A549 (cell line): ENCODE measurements around the gene HS3ST6. TPM values are rescaled to one million over a fixed set of nuclear protein-coding genes. Genes with fewer than 3 reads are reported as not detected.

Experiments
- ATAC-seq, 2 experiments: fragments of 200-7000 bp in 1 of 2; fragments of >200 bp in 1 of 2; cut with Nextera tagmentation in 1 of 2; cut with Tn5 transposase in 1 of 2; 3 replicates each; pipeline versions ENCODE4 v1.8.0 to v1.9.1; 2018 to 2020; ENCODE audit warnings: mild to moderate bottlenecking in 1 of 2, moderate library complexity in 1 of 2
- CTCF ChIA-PET: fragments of 300-600 bp; sonication (Branson Sonifier 250); formaldehyde crosslinking; extraction: SDS; loops from one replicate; lab custom pipeline; 2021; ENCODE audit warnings: antibody characterized with exemption, inconsistent platforms; lab: Yijun Ruan, JAX
- POLR2A ChIA-PET: fragments of 350-600 bp; formaldehyde crosslinking; extraction: SDS; loops from one replicate; lab custom pipeline; 2021; ENCODE audit warnings: antibody characterized with exemption, inconsistent platforms; lab: Yijun Ruan, JAX
- DNase-seq, 2 experiments: peaks; one replicate each; pipeline versions ENCODE4 v3.0.0 to v3.0.0-alpha.2; 2011 to 2016; ENCODE audit warnings: low read depth in 1 of 2, low spot score in 1 of 2
- FAIRE-seq: peaks from 2 replicates; lab custom pipeline; 2011; peaks lifted over from hg19 to GRCh38; lab: Jason Lieb, UNC
- H3K27ac ChIP-seq, 2 experiments: fragments of >200 bp; sonication (Bioruptor Twin); formaldehyde crosslinking; 3 replicates each; pipeline ENCODE4 v1.5.1; 2016 to 2017
- H3K4me1 ChIP-seq: fragments of >200 bp; sonication (Bioruptor Twin); formaldehyde crosslinking; 3 replicates; pipeline ENCODE4 v1.6.1; 2016
- H3K4me2 ChIP-seq: fragments of >200 bp; sonication (Bioruptor Twin); formaldehyde crosslinking; 3 replicates; pipeline ENCODE4 v1.6.1; 2016
- H3K4me3 ChIP-seq: fragments of >200 bp; sonication (Bioruptor Twin); formaldehyde crosslinking; 3 replicates; pipeline ENCODE4 v1.5.1; 2016
- H3K9me3 ChIP-seq: fragments of >200 bp; sonication (Bioruptor Twin); formaldehyde crosslinking; 3 replicates; pipeline ENCODE4 v1.6.1; 2016
- BHLHE40 ChIP-seq: IDR thresholded peaks from 2 replicates; pipeline ENCODE4 v1.6.1; 2012; ENCODE audit warnings: low read depth, low read length, inconsistent platforms
- CBX2 ChIP-seq: fragments of 200-600 bp; sonication (generic); IDR thresholded peaks from 2 replicates; pipeline ENCODE4 v1.6.1; 2016; ENCODE audit warnings: low read depth, mild to moderate bottlenecking, borderline replicate concordance
- CBX8 ChIP-seq: fragments of 200-600 bp; sonication (generic); IDR thresholded peaks from 2 replicates; pipeline ENCODE4 v1.6.1; 2016
- EHMT2 ChIP-seq: fragments of 200-600 bp; sonication (generic); IDR thresholded peaks from 2 replicates; pipeline ENCODE4 v1.6.1; 2016; ENCODE audit warnings: antibody characterized with exemption, low read depth, mild to moderate bottlenecking, moderate library complexity
- EP300 ChIP-seq, 2 experiments: fragments of >200 bp; sonication (Bioruptor Twin); formaldehyde crosslinking; IDR thresholded peaks; 2 replicates in 1 of 2; 3 replicates in 1 of 2; pipeline ENCODE4 v1.6.1; 2016 to 2017
- FOSB ChIP-seq: fragments of 250-450 bp; sonication (Bioruptor Pico); IDR thresholded peaks from 2 replicates; pipeline ENCODE4 v1.5.0; 2020; ENCODE audit warnings: mild to moderate bottlenecking, moderate library complexity
- FOSL2 ChIP-seq, 2 experiments: fragments of 450-650 bp in 1 of 2; fragments of >200 bp in 1 of 2; sonication (Bioruptor Twin) in 1 of 2; formaldehyde crosslinking; IDR thresholded peaks; 2 replicates each; pipeline versions ENCODE4 v1.5.0 to v1.6.1; 2016 to 2020; ENCODE audit warnings: mild to moderate bottlenecking in 1 of 2, moderate library complexity in 1 of 2
- FOXS1 ChIP-seq: fragments of 250-450 bp; sonication (Bioruptor Pico); IDR thresholded peaks from 2 replicates; pipeline ENCODE4 v1.5.0; 2020; ENCODE audit warnings: mild to moderate bottlenecking, moderate library complexity
- HDAC2 ChIP-seq: fragments of 200-600 bp; sonication (generic); IDR thresholded peaks from 2 replicates; pipeline ENCODE4 v1.6.1; 2016
- HEYL ChIP-seq: fragments of 250-450 bp; sonication (Bioruptor Pico); IDR thresholded peaks from 2 replicates; pipeline ENCODE4 v1.8.0; 2021; ENCODE audit warnings: mild to moderate bottlenecking, moderate library complexity
- HOXA7 ChIP-seq: fragments of 250-450 bp; sonication (Bioruptor Pico); IDR thresholded peaks from 2 replicates; pipeline ENCODE4 v1.5.0; 2020; ENCODE audit warnings: mild to moderate bottlenecking, moderate library complexity
- HOXB13 ChIP-seq: fragments of 250-450 bp; sonication (Bioruptor Pico); IDR thresholded peaks from 2 replicates; pipeline ENCODE4 v1.5.0; 2020; ENCODE audit warnings: low read depth, mild to moderate bottlenecking, moderate library complexity
- HOXB5 ChIP-seq: fragments of 250-450 bp; sonication (Bioruptor Pico); IDR thresholded peaks from 2 replicates; pipeline ENCODE4 v1.5.0; 2020; ENCODE audit warnings: mild to moderate bottlenecking, moderate library complexity
- JUN ChIP-seq, 2 experiments: fragments of >200 bp; sonication (Bioruptor Twin); formaldehyde crosslinking; IDR thresholded peaks; 2 replicates in 1 of 2; 3 replicates in 1 of 2; pipeline ENCODE4 v1.6.1; 2016 to 2017
- JUNB ChIP-seq: fragments of >200 bp; sonication (Bioruptor Twin); formaldehyde crosslinking; IDR thresholded peaks from 2 replicates; pipeline ENCODE4 v1.6.1; 2016
- MAFK ChIP-seq: fragments of 450-650 bp; IDR thresholded peaks from 2 replicates; pipeline ENCODE4 v1.6.1; 2014; ENCODE audit not compliant: partially characterized antibody
- POLR2A ChIP-seq: IDR thresholded peaks from 2 replicates; pipeline ENCODE4 v1.6.1; 2012; ENCODE audit warnings: mild to moderate bottlenecking, low read length
- POLR2AphosphoS2 ChIP-seq: conservative IDR thresholded peaks from 2 replicates; pipeline ENCODE4 v1.6.1; 2012; ENCODE audit warnings: low read length, improper control_type of control experiment, inconsistent platforms
- RCOR1 ChIP-seq: fragments of 150-350 bp; IDR thresholded peaks from 2 replicates; pipeline ENCODE4 v1.6.1; 2014; ENCODE audit warnings: antibody characterized with exemption, low read length, low read depth
- RFX5 ChIP-seq: fragments of 450-650 bp; IDR thresholded peaks from 2 replicates; pipeline ENCODE4 v1.7.1; 2014; ENCODE audit warnings: antibody characterized with exemption, mild to moderate bottlenecking, moderate library complexity
- RNF2 ChIP-seq: fragments of 200-600 bp; sonication (generic); IDR thresholded peaks from 2 replicates; pipeline ENCODE4 v1.6.1; 2016; ENCODE audit warnings: low read depth, mild to moderate bottlenecking, antibody characterized with exemption, moderate library complexity, borderline replicate concordance
- SMC3 ChIP-seq: fragments of >200 bp; sonication (Bioruptor Twin); formaldehyde crosslinking; IDR thresholded peaks from 3 replicates; pipeline ENCODE4 v1.6.1; 2018; ENCODE audit warnings: inconsistent platforms
- SREBF2 ChIP-seq: fragments of 450-650 bp; IDR thresholded peaks from 2 replicates; pipeline ENCODE4 v1.6.1; 2014; ENCODE audit warnings: mild to moderate bottlenecking, moderate library complexity
- TFCP2L1 ChIP-seq: fragments of 250-450 bp; sonication (Bioruptor Pico); IDR thresholded peaks from 2 replicates; pipeline ENCODE4 v1.5.0; 2021; ENCODE audit warnings: mild to moderate bottlenecking
- TP53 ChIP-seq: fragments of 250-450 bp; sonication (Bioruptor Pico); IDR thresholded peaks from 2 replicates; pipeline ENCODE4 v1.5.0; 2021; ENCODE audit warnings: mild to moderate bottlenecking, moderate library complexity
- ZC3H11A ChIP-seq: fragments of 450-650 bp; IDR thresholded peaks from 2 replicates; pipeline ENCODE4 v1.6.1; 2014; ENCODE audit warnings: antibody characterized with exemption, mild to moderate bottlenecking
- ZNF302 ChIP-seq: fragments of 250-450 bp; sonication (Bioruptor Pico); IDR thresholded peaks from 2 replicates; pipeline ENCODE4 v1.9.0; 2021; ENCODE audit warnings: inconsistent platforms, mild to moderate bottlenecking, moderate library complexity
- WGBS: methylation state at CpG from one replicate; pipeline ENCODE4 v1.1.6; 2017; ENCODE audit errors: missing lambda C conversion rate; 5-methylcytosine and 5-hydroxymethylcytosine counted together
- polyA plus RNA-seq, 4 experiments: library from polyadenylated mRNA; depleted of rRNA in 3 of 4; stranded (reverse); fragments of >200 nt; fragmentation: RNase III in 1 of 4; extraction: RNeasy Plus Mini Kit Qiagen cat#74134 plus additional on column Dnase treatment in 1 of 4; gene quantifications; 2 replicates in 3 of 4; 3 replicates in 1 of 4; pipeline ENCODE4 v1.2.3, GENCODE V29; 2011 to 2017
- TF ChIP-seq, protein P1 (sequence below): fragments of >200 bp; sonication (Bioruptor Twin); formaldehyde crosslinking; IDR thresholded peaks from 3 replicates; pipeline ENCODE4 v1.6.1; 2016
- TF ChIP-seq, protein P2 (sequence below): IDR thresholded peaks from 2 replicates; pipeline ENCODE4 v1.6.1; 2012
- TF ChIP-seq, protein P3 (sequence below): IDR thresholded peaks from 2 replicates; pipeline ENCODE4 v1.6.1; 2012; ENCODE audit warnings: low read depth, borderline replicate concordance
- TF ChIP-seq, protein P4 (sequence below): IDR thresholded peaks from 2 replicates; pipeline ENCODE4 v1.6.1; 2012
- TF ChIP-seq, protein P5 (sequence below): fragments of >200 bp; sonication (Bioruptor Twin); formaldehyde crosslinking; IDR thresholded peaks from 2 replicates; pipeline ENCODE4 v1.6.1; 2016
- TF ChIP-seq, protein P6 (sequence below): fragments of 200-600 bp; sonication (generic); IDR thresholded peaks from 2 replicates; pipeline ENCODE4 v1.6.1; 2016; ENCODE audit warnings: antibody characterized with exemption, mild to moderate bottlenecking, moderate library complexity
- TF ChIP-seq, protein P7 (sequence below): fragments of 250-450 bp; sonication (Bioruptor Pico); IDR thresholded peaks from 2 replicates; pipeline ENCODE4 v1.5.0; 2020; ENCODE audit warnings: low read depth, mild to moderate bottlenecking, moderate library complexity

HS3ST6 gene
- polyA plus RNA-seq, 2 of the 4 experiments (the other 2 are of a cell fraction) = 1.5 to 2.0 TPM

DNA sequence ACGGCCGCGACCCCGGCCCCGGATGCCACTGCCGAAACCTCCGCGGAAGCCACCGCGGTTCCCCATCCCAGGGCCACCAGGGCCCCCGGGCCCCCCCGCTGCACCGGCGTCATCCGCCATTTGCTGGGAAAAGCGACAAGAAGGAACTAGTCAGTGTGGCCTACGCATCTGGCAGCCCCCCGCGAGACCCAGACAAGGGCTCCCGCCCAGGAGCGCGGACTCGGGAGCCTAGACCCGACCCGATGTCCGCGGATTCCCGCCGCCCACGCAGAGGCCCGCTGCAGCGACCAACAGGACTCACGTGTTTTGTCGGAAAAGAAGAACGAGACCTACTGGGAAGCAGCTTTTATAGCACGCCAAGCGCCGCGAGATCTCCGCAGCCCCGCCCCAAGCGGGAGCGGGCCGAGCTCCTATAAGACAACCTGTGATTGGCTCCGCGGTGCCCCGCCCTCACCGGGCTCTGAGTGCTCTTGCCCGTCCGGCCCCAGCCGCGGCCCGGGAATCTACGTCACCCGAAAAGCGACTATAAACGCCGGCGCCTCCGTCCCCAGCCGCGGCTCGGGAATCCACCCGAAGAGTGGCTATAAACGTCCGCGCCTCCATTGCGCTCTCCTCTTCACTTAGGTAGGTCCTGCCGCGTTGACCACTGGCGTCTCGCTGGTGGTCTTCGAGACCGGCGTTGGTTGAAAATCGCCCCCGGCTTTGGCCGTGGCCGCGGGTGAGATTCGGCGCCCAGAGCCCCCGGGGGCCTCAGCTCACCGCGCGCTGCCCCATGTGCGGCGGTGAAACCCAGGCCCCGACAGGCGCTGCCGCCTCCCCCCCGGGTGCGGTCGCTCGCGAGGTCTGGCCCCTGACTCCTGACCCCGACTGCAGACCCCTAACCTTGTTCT is 46.5 kb upstream of the HS3ST6 start, which contains the start of gene RPS2:
Gene RPS2 (minus strand): TSS at position 321 of the 890 bp plus-strand sequence. CDS start 201 bp downstream, at position 120.
- FAIRE-seq (no peak), ATAC-seq (peak; percentile 67 to 81), DNase-seq (peak; percentile 99)
- peak within 1 kb of the TSS; percentile 94 for H3K4me2 ChIP-seq
- peak within 1 kb of the TSS; percentile 88 for H3K4me3 ChIP-seq
- POLR2A ChIA-PET = interaction anchor here (0.7 to 2.2 kb wide), 33 partner anchors 11 to 537 kb away, joined by 3 to 50 read pairs (median 5); partner anchors contain the start of genes ECI1, FAHD1, GFER and HAGH
- H3K27ac ChIP-seq = peak within 1 kb of the TSS; percentile 92 to 100
- H3K4me1 ChIP-seq = peaks cover 34% of the 10 kb centered on the region
- no peaks in the 10 kb centered on the region for H3K9me3 ChIP-seq
- WGBS = 1% methylated on average over 42 of the region's 97 CpGs
- CTCF ChIA-PET = interaction anchor here (0.6 to 2.3 kb wide), 5 partner anchors 18 to 158 kb away, joined by 3 to 11 read pairs (median 4); partner anchors contain the start of gene GFER
- TF ChIP-seq JUN (IDR thresholded peaks at IDR 0.05) = peak; percentile 98 to 100
- no peak for TF ChIP-seq JUNB
- TF ChIP-seq SMC3 = no peak
- no peak for TF ChIP-seq RNF2
- no peak for TF ChIP-seq CBX8
- TF ChIP-seq, protein P1, sequence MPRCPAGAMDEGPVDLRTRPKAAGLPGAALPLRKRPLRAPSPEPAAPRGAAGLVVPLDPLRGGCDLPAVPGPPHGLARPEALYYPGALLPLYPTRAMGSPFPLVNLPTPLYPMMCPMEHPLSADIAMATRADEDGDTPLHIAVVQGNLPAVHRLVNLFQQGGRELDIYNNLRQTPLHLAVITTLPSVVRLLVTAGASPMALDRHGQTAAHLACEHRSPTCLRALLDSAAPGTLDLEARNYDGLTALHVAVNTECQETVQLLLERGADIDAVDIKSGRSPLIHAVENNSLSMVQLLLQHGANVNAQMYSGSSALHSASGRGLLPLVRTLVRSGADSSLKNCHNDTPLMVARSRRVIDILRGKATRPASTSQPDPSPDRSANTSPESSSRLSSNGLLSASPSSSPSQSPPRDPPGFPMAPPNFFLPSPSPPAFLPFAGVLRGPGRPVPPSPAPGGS = peak; percentile 100
- TF ChIP-seq FOSL2 (IDR thresholded peaks at IDR 0.05) = no peak
- TF ChIP-seq FOSL2 (CRISPR knock-in tag; IDR thresholded peaks at IDR 0.05) = no peak
- no peak for TF ChIP-seq EHMT2
- TF ChIP-seq POLR2A = peak; percentile 97
- no peak for TF ChIP-seq FOSB (CRISPR knock-in tag)
- TF ChIP-seq MAFK = no peak
- 0 out of 2 replicates have a peak, but pooled peaks have one; percentile 36 for TF ChIP-seq HDAC2
- TF ChIP-seq HOXB5 (CRISPR knock-in tag) = no peak
- no peak for TF ChIP-seq ZNF302 (CRISPR knock-in tag)
- no peak for TF ChIP-seq POLR2AphosphoS2
- TF ChIP-seq TP53 (CRISPR knock-in tag) = peak; percentile 74; the same call in 1 of the 2 replicates
- TF ChIP-seq HEYL (CRISPR knock-in tag) = no peak
- TF ChIP-seq RFX5 = no peak; the same call in 1 of the 2 replicates
- TF ChIP-seq, protein P2, sequence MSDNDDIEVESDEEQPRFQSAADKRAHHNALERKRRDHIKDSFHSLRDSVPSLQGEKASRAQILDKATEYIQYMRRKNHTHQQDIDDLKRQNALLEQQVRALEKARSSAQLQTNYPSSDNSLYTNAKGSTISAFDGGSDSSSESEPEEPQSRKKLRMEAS = peak; percentile 99
- TF ChIP-seq SREBF2 = no peak
- TF ChIP-seq, protein P3, sequence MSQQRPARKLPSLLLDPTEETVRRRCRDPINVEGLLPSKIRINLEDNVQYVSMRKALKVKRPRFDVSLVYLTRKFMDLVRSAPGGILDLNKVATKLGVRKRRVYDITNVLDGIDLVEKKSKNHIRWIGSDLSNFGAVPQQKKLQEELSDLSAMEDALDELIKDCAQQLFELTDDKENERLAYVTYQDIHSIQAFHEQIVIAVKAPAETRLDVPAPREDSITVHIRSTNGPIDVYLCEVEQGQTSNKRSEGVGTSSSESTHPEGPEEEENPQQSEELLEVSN = peak; percentile 61; the same call in 1 of the 2 replicates
- no peak for TF ChIP-seq BHLHE40
- no peak for TF ChIP-seq HOXB13 (CRISPR knock-in tag)
- TF ChIP-seq, protein P4, sequence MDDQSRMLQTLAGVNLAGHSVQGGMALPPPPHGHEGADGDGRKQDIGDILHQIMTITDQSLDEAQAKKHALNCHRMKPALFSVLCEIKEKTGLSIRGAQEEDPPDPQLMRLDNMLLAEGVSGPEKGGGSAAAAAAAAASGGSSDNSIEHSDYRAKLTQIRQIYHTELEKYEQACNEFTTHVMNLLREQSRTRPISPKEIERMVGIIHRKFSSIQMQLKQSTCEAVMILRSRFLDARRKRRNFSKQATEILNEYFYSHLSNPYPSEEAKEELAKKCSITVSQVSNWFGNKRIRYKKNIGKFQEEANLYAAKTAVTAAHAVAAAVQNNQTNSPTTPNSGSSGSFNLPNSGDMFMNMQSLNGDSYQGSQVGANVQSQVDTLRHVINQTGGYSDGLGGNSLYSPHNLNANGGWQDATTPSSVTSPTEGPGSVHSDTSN = peak; percentile 47; the same call in 1 of the 2 replicates
- TF ChIP-seq CBX2 = no peak
- TF ChIP-seq, protein P5, sequence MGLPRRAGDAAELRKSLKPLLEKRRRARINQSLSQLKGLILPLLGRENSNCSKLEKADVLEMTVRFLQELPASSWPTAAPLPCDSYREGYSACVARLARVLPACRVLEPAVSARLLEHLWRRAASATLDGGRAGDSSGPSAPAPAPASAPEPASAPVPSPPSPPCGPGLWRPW = no peak
- no peak for TF ChIP-seq FOXS1 (CRISPR knock-in tag)
- TF ChIP-seq RCOR1 = no peak
- TF ChIP-seq, protein P6, sequence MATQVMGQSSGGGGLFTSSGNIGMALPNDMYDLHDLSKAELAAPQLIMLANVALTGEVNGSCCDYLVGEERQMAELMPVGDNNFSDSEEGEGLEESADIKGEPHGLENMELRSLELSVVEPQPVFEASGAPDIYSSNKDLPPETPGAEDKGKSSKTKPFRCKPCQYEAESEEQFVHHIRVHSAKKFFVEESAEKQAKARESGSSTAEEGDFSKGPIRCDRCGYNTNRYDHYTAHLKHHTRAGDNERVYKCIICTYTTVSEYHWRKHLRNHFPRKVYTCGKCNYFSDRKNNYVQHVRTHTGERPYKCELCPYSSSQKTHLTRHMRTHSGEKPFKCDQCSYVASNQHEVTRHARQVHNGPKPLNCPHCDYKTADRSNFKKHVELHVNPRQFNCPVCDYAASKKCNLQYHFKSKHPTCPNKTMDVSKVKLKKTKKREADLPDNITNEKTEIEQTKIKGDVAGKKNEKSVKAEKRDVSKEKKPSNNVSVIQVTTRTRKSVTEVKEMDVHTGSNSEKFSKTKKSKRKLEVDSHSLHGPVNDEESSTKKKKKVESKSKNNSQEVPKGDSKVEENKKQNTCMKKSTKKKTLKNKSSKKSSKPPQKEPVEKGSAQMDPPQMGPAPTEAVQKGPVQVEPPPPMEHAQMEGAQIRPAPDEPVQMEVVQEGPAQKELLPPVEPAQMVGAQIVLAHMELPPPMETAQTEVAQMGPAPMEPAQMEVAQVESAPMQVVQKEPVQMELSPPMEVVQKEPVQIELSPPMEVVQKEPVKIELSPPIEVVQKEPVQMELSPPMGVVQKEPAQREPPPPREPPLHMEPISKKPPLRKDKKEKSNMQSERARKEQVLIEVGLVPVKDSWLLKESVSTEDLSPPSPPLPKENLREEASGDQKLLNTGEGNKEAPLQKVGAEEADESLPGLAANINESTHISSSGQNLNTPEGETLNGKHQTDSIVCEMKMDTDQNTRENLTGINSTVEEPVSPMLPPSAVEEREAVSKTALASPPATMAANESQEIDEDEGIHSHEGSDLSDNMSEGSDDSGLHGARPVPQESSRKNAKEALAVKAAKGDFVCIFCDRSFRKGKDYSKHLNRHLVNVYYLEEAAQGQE = peak; percentile 89
- no peak for TF ChIP-seq ZC3H11A
- no peak; the same call in 1 of the 2 replicates for TF ChIP-seq TFCP2L1 (CRISPR knock-in tag)
- TF ChIP-seq EP300 (IDR thresholded peaks at IDR 0.05) = no peak
- no peak for TF ChIP-seq HOXA7 (CRISPR knock-in tag)
- TF ChIP-seq, protein P7, sequence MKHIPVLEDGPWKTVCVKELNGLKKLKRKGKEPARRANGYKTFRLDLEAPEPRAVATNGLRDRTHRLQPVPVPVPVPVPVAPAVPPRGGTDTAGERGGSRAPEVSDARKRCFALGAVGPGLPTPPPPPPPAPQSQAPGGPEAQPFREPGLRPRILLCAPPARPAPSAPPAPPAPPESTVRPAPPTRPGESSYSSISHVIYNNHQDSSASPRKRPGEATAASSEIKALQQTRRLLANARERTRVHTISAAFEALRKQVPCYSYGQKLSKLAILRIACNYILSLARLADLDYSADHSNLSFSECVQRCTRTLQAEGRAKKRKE (CRISPR knock-in tag) = no peak
